NB4 (cell line): ENCODE results near the gene MICAL3.
"Not testable (repeated sequence)": the region's sequence is repeated elsewhere in the genome, so short reads cannot be mapped to it uniquely, and the experiment has no call there.

ENCODE experiments used
- POLR2A ChIP-seq: IDR thresholded peaks from 2 replicates; pipeline ENCODE4 v1.6.1; 2011; ENCODE audit warnings: mild to moderate bottlenecking; ENCODE audit not compliant: insufficient read length; ENCODE audit errors: extremely low read depth
- TF ChIP-seq, protein P1 (sequence below): IDR thresholded peaks from one replicate; pipeline ENCODE4 v1.5.1; 2012; ENCODE audit warnings: low read depth, low read length

DNA sequence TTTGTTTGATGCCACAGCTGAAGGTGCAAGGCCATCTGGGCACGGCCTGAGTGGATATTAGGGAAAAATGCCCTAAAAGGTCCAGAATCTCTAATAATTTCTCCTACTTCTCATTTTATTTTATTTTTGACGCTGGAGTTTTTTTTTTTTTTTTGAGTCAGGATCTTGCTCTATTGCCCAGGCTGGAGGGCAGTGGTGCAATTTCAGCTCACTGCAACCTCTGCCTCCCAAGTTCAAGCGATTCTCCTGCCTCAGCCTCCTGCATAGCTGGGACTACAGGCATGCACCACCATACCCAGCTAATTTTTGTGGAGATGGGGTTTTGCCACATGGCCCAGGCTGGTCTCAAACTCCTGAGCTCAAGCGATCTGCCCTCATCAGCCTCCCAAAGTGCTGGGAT is 1.5 kb upstream of the MICAL3 start:
- TF ChIP-seq, protein P1, sequence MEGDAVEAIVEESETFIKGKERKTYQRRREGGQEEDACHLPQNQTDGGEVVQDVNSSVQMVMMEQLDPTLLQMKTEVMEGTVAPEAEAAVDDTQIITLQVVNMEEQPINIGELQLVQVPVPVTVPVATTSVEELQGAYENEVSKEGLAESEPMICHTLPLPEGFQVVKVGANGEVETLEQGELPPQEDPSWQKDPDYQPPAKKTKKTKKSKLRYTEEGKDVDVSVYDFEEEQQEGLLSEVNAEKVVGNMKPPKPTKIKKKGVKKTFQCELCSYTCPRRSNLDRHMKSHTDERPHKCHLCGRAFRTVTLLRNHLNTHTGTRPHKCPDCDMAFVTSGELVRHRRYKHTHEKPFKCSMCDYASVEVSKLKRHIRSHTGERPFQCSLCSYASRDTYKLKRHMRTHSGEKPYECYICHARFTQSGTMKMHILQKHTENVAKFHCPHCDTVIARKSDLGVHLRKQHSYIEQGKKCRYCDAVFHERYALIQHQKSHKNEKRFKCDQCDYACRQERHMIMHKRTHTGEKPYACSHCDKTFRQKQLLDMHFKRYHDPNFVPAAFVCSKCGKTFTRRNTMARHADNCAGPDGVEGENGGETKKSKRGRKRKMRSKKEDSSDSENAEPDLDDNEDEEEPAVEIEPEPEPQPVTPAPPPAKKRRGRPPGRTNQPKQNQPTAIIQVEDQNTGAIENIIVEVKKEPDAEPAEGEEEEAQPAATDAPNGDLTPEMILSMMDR = not testable (repeated sequence)
- not testable (repeated sequence) for TF ChIP-seq POLR2A
